ENCODE results near the gene CCDC146. TPM values are rescaled to one million over a fixed set of nuclear protein-coding genes. Genes with fewer than 3 reads are reported as not detected.
"Not testable (repeated sequence)": the region's sequence is repeated elsewhere in the genome, so short reads cannot be mapped to it uniquely, and the experiment has no call there.

The CCDC146 gene
- total RNA-seq = 10 to 100 TPM in 3 of 8 experiments, 1 to 10 TPM in 5; 3.3 to 32.5 (median 7.7) TPM

- in situ Hi-C loops (cut with MboI; ENCODE audit: low pct_unique_long_range_greater_than_20kb in 2 of 9, low sequenced_read_pairs in 9 of 9, unreplicated experiment in 9 of 9); H3K27ac ChIP-seq; H3K4me1 ChIP-seq (replicated peaks in 1 of 2): not testable (repeated sequence)
- WGBS, 10 experiments = 0% methylated on average over 2 to 7 of the region's 50 CpGs; no CpG with 5 or more reads in 5 of the 10 experiments
- ATAC-seq (replicated peaks in 6 of 8) = peak; percentile 91 to 97 (median 96)
- peak within 1 kb of the TSS; percentile 38 to 85 (median 73) for H3K4me3 ChIP-seq
These were observed at the start of gene CCDC146 for GRCh38 chr7:77121860-77122681. CCDC146 (plus strand) TSS chr7:77122615; CDS start chr7:77167669, 45,054 bp downstream.

GRCh38 chr7:77074786-77075396, 47.5 kb upstream of the CCDC146 start:
- H3K27ac ChIP-seq; in situ Hi-C loops (cut with MboI; ENCODE audit: low pct_unique_long_range_greater_than_20kb in 2 of 9, low sequenced_read_pairs in 9 of 9, unreplicated experiment in 9 of 9); H3K4me1 ChIP-seq (replicated peaks in 1 of 2); ATAC-seq (replicated peaks in 6 of 8); H3K4me3 ChIP-seq: not testable (repeated sequence)
- WGBS, 10 experiments = no CpG with 5 or more reads among the region's 6 CpGs

GRCh38 chr7:77077060-77077459, 45.4 kb upstream of the CCDC146 start:
- no CpG with 5 or more reads among the region's 5 CpGs for WGBS, 10 experiments
- ATAC-seq (replicated peaks in 6 of 8); H3K27ac ChIP-seq; in situ Hi-C loops (cut with MboI; ENCODE audit: low pct_unique_long_range_greater_than_20kb in 2 of 9, low sequenced_read_pairs in 9 of 9, unreplicated experiment in 9 of 9); H3K4me1 ChIP-seq (replicated peaks in 1 of 2); H3K4me3 ChIP-seq: not testable (repeated sequence)

GRCh38 chr7:77079112-77079511, 43.3 kb upstream of the CCDC146 start:
- H3K4me3 ChIP-seq; H3K27ac ChIP-seq; in situ Hi-C loops (cut with MboI; ENCODE audit: low pct_unique_long_range_greater_than_20kb in 2 of 9, low sequenced_read_pairs in 9 of 9, unreplicated experiment in 9 of 9); ATAC-seq (replicated peaks in 6 of 8); H3K4me1 ChIP-seq (replicated peaks in 1 of 2): not testable (repeated sequence)

- ATAC-seq (replicated peaks in 6 of 8); H3K4me1 ChIP-seq (replicated peaks in 1 of 2); H3K4me3 ChIP-seq; H3K27ac ChIP-seq; in situ Hi-C loops (cut with MboI; ENCODE audit: low pct_unique_long_range_greater_than_20kb in 2 of 9, low sequenced_read_pairs in 9 of 9, unreplicated experiment in 9 of 9): not testable (repeated sequence)
- WGBS, 10 experiments = no CpG with 5 or more reads among the region's 5 CpGs
These were observed 42.8 kb upstream of the CCDC146 start for GRCh38 chr7:77079624-77080023.

- 100% methylated on average over 1 of the region's 2 CpGs; no CpG with 5 or more reads in 9 of the 10 experiments for WGBS, 10 experiments
- H3K27ac ChIP-seq; in situ Hi-C loops (cut with MboI; ENCODE audit: low pct_unique_long_range_greater_than_20kb in 2 of 9, low sequenced_read_pairs in 9 of 9, unreplicated experiment in 9 of 9); H3K4me1 ChIP-seq (replicated peaks in 1 of 2); H3K4me3 ChIP-seq: not testable (repeated sequence)
- peak in 1 of 8 experiments; percentile 53 for ATAC-seq (replicated peaks in 6 of 8)
These were observed 42.2 kb upstream of the CCDC146 start for GRCh38 chr7:77080236-77080635.

GRCh38 chr7:77082192-77082591, 40.2 kb upstream of the CCDC146 start:
- in situ Hi-C loops (cut with MboI; ENCODE audit: low pct_unique_long_range_greater_than_20kb in 2 of 9, low sequenced_read_pairs in 9 of 9, unreplicated experiment in 9 of 9); H3K4me1 ChIP-seq (replicated peaks in 1 of 2); ATAC-seq (replicated peaks in 6 of 8); H3K27ac ChIP-seq; H3K4me3 ChIP-seq: not testable (repeated sequence)
- no CpG with 5 or more reads among the region's 1 CpG for WGBS, 10 experiments

GRCh38 chr7:77092301-77092700, 30.1 kb upstream of the CCDC146 start:
- H3K4me1 ChIP-seq (replicated peaks in 1 of 2); H3K4me3 ChIP-seq; in situ Hi-C loops (cut with MboI; ENCODE audit: low pct_unique_long_range_greater_than_20kb in 2 of 9, low sequenced_read_pairs in 9 of 9, unreplicated experiment in 9 of 9); H3K27ac ChIP-seq; ATAC-seq (replicated peaks in 6 of 8): not testable (repeated sequence)
- 0 to 50% methylated on average over 1 of the region's 2 CpGs; no CpG with 5 or more reads in 8 of the 10 experiments for WGBS, 10 experiments

GRCh38 chr7:77100501-77100900, 21.9 kb upstream of the CCDC146 start:
- in situ Hi-C loops (cut with MboI; ENCODE audit: low pct_unique_long_range_greater_than_20kb in 2 of 9, low sequenced_read_pairs in 9 of 9, unreplicated experiment in 9 of 9); H3K4me3 ChIP-seq; H3K27ac ChIP-seq; H3K4me1 ChIP-seq (replicated peaks in 1 of 2); ATAC-seq (replicated peaks in 6 of 8): not testable (repeated sequence)
- no CpG with 5 or more reads among the region's 3 CpGs for WGBS, 10 experiments

GRCh38 chr7:77101187-77101586, 21.2 kb upstream of the CCDC146 start:
- in situ Hi-C loops (cut with MboI; ENCODE audit: low pct_unique_long_range_greater_than_20kb in 2 of 9, low sequenced_read_pairs in 9 of 9, unreplicated experiment in 9 of 9); H3K27ac ChIP-seq; H3K4me1 ChIP-seq (replicated peaks in 1 of 2); ATAC-seq (replicated peaks in 6 of 8); H3K4me3 ChIP-seq: not testable (repeated sequence)
- WGBS, 10 experiments = 100% methylated on average over 1 of the region's 1 CpG; no CpG with 5 or more reads in 9 of the 10 experiments

GRCh38 chr7:77102671-77103070, 19.7 kb upstream of the CCDC146 start:
- H3K4me3 ChIP-seq; in situ Hi-C loops (cut with MboI; ENCODE audit: low pct_unique_long_range_greater_than_20kb in 2 of 9, low sequenced_read_pairs in 9 of 9, unreplicated experiment in 9 of 9); H3K4me1 ChIP-seq (replicated peaks in 1 of 2); H3K27ac ChIP-seq: not testable (repeated sequence)
- peak in 3 of 8 experiments; percentile 48 to 85 (median 64) for ATAC-seq (replicated peaks in 6 of 8)

- WGBS, 10 experiments = 100% methylated on average over 1 of the region's 3 CpGs; no CpG with 5 or more reads in 9 of the 10 experiments
- ATAC-seq (replicated peaks in 6 of 8); in situ Hi-C loops (cut with MboI; ENCODE audit: low pct_unique_long_range_greater_than_20kb in 2 of 9, low sequenced_read_pairs in 9 of 9, unreplicated experiment in 9 of 9); H3K4me1 ChIP-seq (replicated peaks in 1 of 2); H3K4me3 ChIP-seq; H3K27ac ChIP-seq: not testable (repeated sequence)
These were observed 16.5 kb upstream of the CCDC146 start for GRCh38 chr7:77105904-77106303.

GRCh38 chr7:77107659-77108058, 14.8 kb upstream of the CCDC146 start:
- ATAC-seq (replicated peaks in 6 of 8); H3K4me1 ChIP-seq (replicated peaks in 1 of 2); H3K27ac ChIP-seq; in situ Hi-C loops (cut with MboI; ENCODE audit: low pct_unique_long_range_greater_than_20kb in 2 of 9, low sequenced_read_pairs in 9 of 9, unreplicated experiment in 9 of 9); H3K4me3 ChIP-seq: not testable (repeated sequence)
- WGBS, 10 experiments = no CpG with 5 or more reads among the region's 3 CpGs

Data from motor neuron (in vitro differentiated cells).